HG03342 (cell line): ENCODE results near the gene MNS1.
"Not testable (repeated sequence)": the region's sequence is repeated elsewhere in the genome, so short reads cannot be mapped to it uniquely, and the experiment has no call there.

Experiments
- ATAC-seq: cut with Tn5 transposase; IDR thresholded peaks from one replicate; pipeline ENCODE4 v1.9.1; 2021; ENCODE audit warnings: mild to moderate bottlenecking, moderate library complexity; ENCODE audit not compliant: unreplicated experiment

Gene MNS1

GRCh38 chr15:56464893-56465520, at the start of gene MNS1:
TSS of gene MNS1 (minus strand) at chr15:56465137. CDS start at chr15:56464972, 165 bp downstream.
- peak; percentile 98 for ATAC-seq

- ATAC-seq = peak; percentile 57
Observed at GRCh38 chr15:56496635-56497034, 31.7 kb upstream of the MNS1 start.

- ATAC-seq = no peak
Observed at GRCh38 chr15:56495533-56495932, 30.6 kb upstream of the MNS1 start.

GRCh38 chr15:56495053-56495452, 30.1 kb upstream of the MNS1 start:
- no peak for ATAC-seq

GRCh38 chr15:56492791-56493555, 28.0 kb upstream of the MNS1 start:
- no peak for ATAC-seq

- ATAC-seq = no peak
Observed at GRCh38 chr15:56492236-56492635, 27.3 kb upstream of the MNS1 start.

GRCh38 chr15:56491110-56491722, 26.3 kb upstream of the MNS1 start:
- ATAC-seq = peak; percentile 55

GRCh38 chr15:56490461-56490860, 25.5 kb upstream of the MNS1 start:
- no peak for ATAC-seq

- not testable (repeated sequence) for ATAC-seq
Observed at GRCh38 chr15:56486206-56486605, 21.3 kb upstream of the MNS1 start.

- ATAC-seq = not testable (repeated sequence)
Observed at GRCh38 chr15:56485426-56485825, 20.5 kb upstream of the MNS1 start.

GRCh38 chr15:56484287-56484686, 19.4 kb upstream of the MNS1 start:
- no peak for ATAC-seq

- no peak for ATAC-seq
Observed at GRCh38 chr15:56475351-56475750, 10.4 kb upstream of the MNS1 start.

- ATAC-seq = no peak
Observed at GRCh38 chr15:56473017-56473416, 8.1 kb upstream of the MNS1 start.

GRCh38 chr15:56472278-56472677, 7.3 kb upstream of the MNS1 start:
- ATAC-seq = no peak

- ATAC-seq = no peak
Observed at GRCh38 chr15:56471440-56472069, 6.6 kb upstream of the MNS1 start.

- ATAC-seq = no peak
Observed at GRCh38 chr15:56469483-56469882, 4.5 kb upstream of the MNS1 start.

- peak; percentile 44 for ATAC-seq
Observed at GRCh38 chr15:56468401-56468800, 3.5 kb upstream of the MNS1 start.

- no peak for ATAC-seq
Observed at GRCh38 chr15:56467616-56468015, 2.7 kb upstream of the MNS1 start.

- ATAC-seq = no peak
Observed at GRCh38 chr15:56460947-56461346, 4.0 kb downstream of the MNS1 start.

- no peak for ATAC-seq
Observed at GRCh38 chr15:56460071-56460470, 4.9 kb downstream of the MNS1 start.

- ATAC-seq = no peak
Observed at GRCh38 chr15:56459096-56459495, 5.8 kb downstream of the MNS1 start.

- no peak for ATAC-seq
Observed at GRCh38 chr15:56456229-56456628, 8.7 kb downstream of the MNS1 start.
